Hematopoietic multipotent progenitor cell treated with erythropoietin and hydrocortisone succinate and interleukin-3 and kit ligand, for 8 days (in vitro differentiated cells): ENCODE data around the gene GALNT16.
A peak's percentile ranks its signal among the peaks of the same experiment; 100 is the strongest.
"Not testable (repeated sequence)": the region's sequence is repeated elsewhere in the genome, so short reads cannot be mapped to it uniquely, and the experiment has no call there.

Experiments used
- DNase-seq: peaks from one replicate; pipeline ENCODE4 v3.0.0-alpha.2; 2015

GALNT16 gene

GRCh38 chr14:69370061-69370460 lies 110.1 kb downstream of the GALNT16 start:
- DNase-seq, result no peak

- no peak for DNase-seq
Observed at GRCh38 chr14:69372146-69372545, 112.2 kb downstream of the GALNT16 start.

GRCh38 chr14:69373104-69373503 lies 113.1 kb downstream of the GALNT16 start:
- no peak for DNase-seq

GRCh38 chr14:69374235-69374634 lies 114.3 kb downstream of the GALNT16 start:
- no peak for DNase-seq

GRCh38 chr14:69375182-69375581 lies 115.2 kb downstream of the GALNT16 start:
- no peak for DNase-seq

- DNase-seq, result no peak
Observed at GRCh38 chr14:69375722-69376121, 115.8 kb downstream of the GALNT16 start.

- DNase-seq, result no peak
Observed at GRCh38 chr14:69376439-69376838, 116.5 kb downstream of the GALNT16 start.

- DNase-seq, result no peak
Observed at GRCh38 chr14:69378274-69378673, 118.3 kb downstream of the GALNT16 start.

- no peak for DNase-seq
Observed at GRCh38 chr14:69387311-69387710, 127.4 kb downstream of the GALNT16 start.

GRCh38 chr14:69391400-69391799 lies 131.4 kb downstream of the GALNT16 start:
- DNase-seq, result not testable (repeated sequence)

GRCh38 chr14:69392481-69392880 lies 132.5 kb downstream of the GALNT16 start:
- no peak for DNase-seq

GRCh38 chr14:69395929-69396328 lies 136.0 kb downstream of the GALNT16 start:
- DNase-seq, result no peak

GRCh38 chr14:69398053-69398817 lies 138.3 kb downstream of the GALNT16 start, which contains the start of the genes ERH and SLC39A9:
Gene ERH (minus strand): TSS chr14:69398299. CDS start chr14:69398233, 66 bp downstream.
Gene SLC39A9 (plus strand): TSS chr14:69398692. CDS start chr14:69399370, 678 bp downstream.
- peak; percentile 98 for DNase-seq

- DNase-seq, result no peak
Observed at GRCh38 chr14:69398818-69399210, 138.9 kb downstream of the GALNT16 start.

- no peak for DNase-seq
Observed at GRCh38 chr14:69399750-69400149, 139.8 kb downstream of the GALNT16 start.

GRCh38 chr14:69400154-69400553 lies 140.2 kb downstream of the GALNT16 start:
- DNase-seq, result no peak

GRCh38 chr14:69401841-69402240 lies 141.9 kb downstream of the GALNT16 start:
- no peak for DNase-seq

- no peak for DNase-seq
Observed at GRCh38 chr14:69404478-69404877, 144.5 kb downstream of the GALNT16 start.

GRCh38 chr14:69404883-69405282 lies 144.9 kb downstream of the GALNT16 start:
- no peak for DNase-seq

- no peak for DNase-seq
Observed at GRCh38 chr14:69405762-69406161, 145.8 kb downstream of the GALNT16 start.
